Measurements from ENCODE around the gene SRGAP3.

The SRGAP3 gene

DNA sequence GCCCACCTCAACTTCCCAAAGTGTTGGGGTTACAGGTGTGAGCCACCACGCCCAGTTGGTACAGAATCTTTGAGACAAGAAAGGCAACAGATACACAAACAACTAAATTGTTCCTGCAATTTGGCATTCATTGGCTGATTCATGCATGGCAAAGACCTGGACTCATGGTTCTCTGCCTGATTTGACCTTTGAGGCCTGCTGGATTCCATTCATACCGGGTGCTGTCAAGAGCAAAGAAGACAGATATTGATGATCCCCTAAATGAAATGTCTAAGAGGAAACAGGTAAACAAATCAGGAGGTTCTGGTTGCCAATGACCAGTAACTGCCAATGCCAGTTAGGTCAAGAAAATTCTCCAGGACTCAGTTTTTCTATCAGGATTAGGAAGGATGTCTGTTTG, 242.2 kb downstream of the SRGAP3 start:
- no peak overlapping the region for H3K27ac ChIP-seq (ENCODE audit: extremely low read depth, low read depth, low read length)
- ChIA-PET CTCF (no interaction called here), POLR2A (no interaction called here)
- no peak for TF ChIP-seq ZNF707 (tag by site-specific recombination; IDR thresholded peaks at IDR 0.05)
- no peak for TF ChIP-seq ZNF2 (tag by site-specific recombination; IDR thresholded peaks at IDR 0.05)
- TF ChIP-seq ZNF558 (tag by site-specific recombination; IDR thresholded peaks at IDR 0.05) = no peak
- no peak for TF ChIP-seq ZNF391 (tag by site-specific recombination; IDR thresholded peaks at IDR 0.05; ENCODE audit: borderline replicate concordance, low read depth)
- TF ChIP-seq ZNF561 (tag by site-specific recombination; IDR thresholded peaks at IDR 0.05; ENCODE audit: borderline replicate concordance) = no peak
- TF ChIP-seq, protein P1, sequence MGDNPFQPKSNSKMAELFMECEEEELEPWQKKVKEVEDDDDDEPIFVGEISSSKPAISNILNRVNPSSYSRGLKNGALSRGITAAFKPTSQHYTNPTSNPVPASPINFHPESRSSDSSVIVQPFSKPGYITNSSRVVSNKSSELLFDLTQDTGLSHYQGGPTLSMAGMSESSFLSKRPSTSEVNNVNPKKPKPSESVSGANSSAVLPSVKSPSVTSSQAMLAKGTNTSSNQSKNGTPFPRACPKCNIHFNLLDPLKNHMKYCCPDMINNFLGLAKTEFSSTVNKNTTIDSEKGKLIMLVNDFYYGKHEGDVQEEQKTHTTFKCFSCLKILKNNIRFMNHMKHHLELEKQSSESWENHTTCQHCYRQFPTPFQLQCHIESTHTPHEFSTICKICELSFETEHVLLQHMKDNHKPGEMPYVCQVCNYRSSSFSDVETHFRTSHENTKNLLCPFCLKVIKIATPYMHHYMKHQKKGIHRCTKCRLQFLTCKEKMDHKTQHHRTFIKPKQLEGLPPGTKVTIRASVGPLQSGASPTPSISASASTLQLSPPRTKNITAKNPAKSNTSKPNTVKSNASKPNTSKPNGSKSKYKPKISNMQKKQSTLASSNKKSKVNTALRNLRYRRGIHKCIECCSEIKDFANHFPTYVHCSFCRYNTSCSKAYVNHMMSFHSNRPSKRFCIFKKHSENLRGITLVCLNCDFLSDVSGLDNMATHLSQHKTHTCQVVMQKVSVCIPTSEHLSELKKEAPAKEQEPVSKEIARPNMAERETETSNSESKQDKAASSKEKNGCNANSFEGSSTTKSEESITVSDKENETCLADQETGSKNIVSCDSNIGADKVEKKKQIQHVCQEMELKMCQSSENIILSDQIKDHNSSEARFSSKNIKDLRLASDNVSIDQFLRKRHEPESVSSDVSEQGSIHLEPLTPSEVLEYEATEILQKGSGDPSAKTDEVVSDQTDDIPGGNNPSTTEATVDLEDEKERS (tag by site-specific recombination; IDR thresholded peaks at IDR 0.05) = no peak
- TF ChIP-seq MYNN (tag by site-specific recombination; IDR thresholded peaks at IDR 0.05; ENCODE audit: borderline replicate concordance) = no peak
- TF ChIP-seq, protein P2, sequence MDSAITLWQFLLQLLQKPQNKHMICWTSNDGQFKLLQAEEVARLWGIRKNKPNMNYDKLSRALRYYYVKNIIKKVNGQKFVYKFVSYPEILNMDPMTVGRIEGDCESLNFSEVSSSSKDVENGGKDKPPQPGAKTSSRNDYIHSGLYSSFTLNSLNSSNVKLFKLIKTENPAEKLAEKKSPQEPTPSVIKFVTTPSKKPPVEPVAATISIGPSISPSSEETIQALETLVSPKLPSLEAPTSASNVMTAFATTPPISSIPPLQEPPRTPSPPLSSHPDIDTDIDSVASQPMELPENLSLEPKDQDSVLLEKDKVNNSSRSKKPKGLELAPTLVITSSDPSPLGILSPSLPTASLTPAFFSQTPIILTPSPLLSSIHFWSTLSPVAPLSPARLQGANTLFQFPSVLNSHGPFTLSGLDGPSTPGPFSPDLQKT (IDR thresholded peaks at IDR 0.05; ENCODE audit: borderline replicate concordance, low read depth, low read length) = no peak
- no peak for TF ChIP-seq ZNF654 (tag by site-specific recombination; IDR thresholded peaks at IDR 0.05; ENCODE audit: low read depth)
- TF ChIP-seq, protein P3, sequence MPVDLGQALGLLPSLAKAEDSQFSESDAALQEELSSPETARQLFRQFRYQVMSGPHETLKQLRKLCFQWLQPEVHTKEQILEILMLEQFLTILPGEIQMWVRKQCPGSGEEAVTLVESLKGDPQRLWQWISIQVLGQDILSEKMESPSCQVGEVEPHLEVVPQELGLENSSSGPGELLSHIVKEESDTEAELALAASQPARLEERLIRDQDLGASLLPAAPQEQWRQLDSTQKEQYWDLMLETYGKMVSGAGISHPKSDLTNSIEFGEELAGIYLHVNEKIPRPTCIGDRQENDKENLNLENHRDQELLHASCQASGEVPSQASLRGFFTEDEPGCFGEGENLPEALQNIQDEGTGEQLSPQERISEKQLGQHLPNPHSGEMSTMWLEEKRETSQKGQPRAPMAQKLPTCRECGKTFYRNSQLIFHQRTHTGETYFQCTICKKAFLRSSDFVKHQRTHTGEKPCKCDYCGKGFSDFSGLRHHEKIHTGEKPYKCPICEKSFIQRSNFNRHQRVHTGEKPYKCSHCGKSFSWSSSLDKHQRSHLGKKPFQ (tag by site-specific recombination; IDR thresholded peaks at IDR 0.05) = no peak
- no peak for TF ChIP-seq EGR2 (tag by site-specific recombination; IDR thresholded peaks at IDR 0.05; ENCODE audit: low read depth)
- TF ChIP-seq, protein P4, sequence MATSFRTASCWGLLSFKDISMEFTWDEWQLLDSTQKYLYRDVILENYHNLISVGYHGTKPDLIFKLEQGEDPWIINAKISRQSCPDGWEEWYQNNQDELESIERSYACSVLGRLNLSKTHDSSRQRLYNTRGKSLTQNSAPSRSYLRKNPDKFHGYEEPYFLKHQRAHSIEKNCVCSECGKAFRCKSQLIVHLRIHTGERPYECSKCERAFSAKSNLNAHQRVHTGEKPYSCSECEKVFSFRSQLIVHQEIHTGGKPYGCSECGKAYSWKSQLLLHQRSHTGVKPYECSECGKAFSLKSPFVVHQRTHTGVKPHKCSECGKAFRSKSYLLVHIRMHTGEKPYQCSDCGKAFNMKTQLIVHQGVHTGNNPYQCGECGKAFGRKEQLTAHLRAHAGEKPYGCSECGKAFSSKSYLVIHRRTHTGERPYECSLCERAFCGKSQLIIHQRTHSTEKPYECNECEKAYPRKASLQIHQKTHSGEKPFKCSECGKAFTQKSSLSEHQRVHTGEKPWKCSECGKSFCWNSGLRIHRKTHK (tag by site-specific recombination; IDR thresholded peaks at IDR 0.05) = no peak
- TF ChIP-seq ZNF76 (tag by site-specific recombination; IDR thresholded peaks at IDR 0.05; ENCODE audit: borderline replicate concordance, low read depth) = no peak
- TF ChIP-seq, protein P5, sequence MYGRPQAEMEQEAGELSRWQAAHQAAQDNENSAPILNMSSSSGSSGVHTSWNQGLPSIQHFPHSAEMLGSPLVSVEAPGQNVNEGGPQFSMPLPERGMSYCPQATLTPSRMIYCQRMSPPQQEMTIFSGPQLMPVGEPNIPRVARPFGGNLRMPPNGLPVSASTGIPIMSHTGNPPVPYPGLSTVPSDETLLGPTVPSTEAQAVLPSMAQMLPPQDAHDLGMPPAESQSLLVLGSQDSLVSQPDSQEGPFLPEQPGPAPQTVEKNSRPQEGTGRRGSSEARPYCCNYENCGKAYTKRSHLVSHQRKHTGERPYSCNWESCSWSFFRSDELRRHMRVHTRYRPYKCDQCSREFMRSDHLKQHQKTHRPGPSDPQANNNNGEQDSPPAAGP (tag by site-specific recombination; IDR thresholded peaks at IDR 0.05) = no peak
- no peak for TF ChIP-seq ZNF248 (tag by site-specific recombination; IDR thresholded peaks at IDR 0.05)
- no peaks in the 10 kb centered on the region for H3K9me3 ChIP-seq (ENCODE audit: control insufficient read depth, insufficient read depth, low read depth, low read length)
- no peaks in the 10 kb centered on the region for H3K36me3 ChIP-seq (ENCODE audit: control insufficient read depth in 2 of 2, insufficient read depth in 1 of 2, low read length in 2 of 2)
- no peak overlapping the region for H3K4me3 ChIP-seq (ENCODE audit: low read depth, low read length)
- H3K4me1 ChIP-seq (ENCODE audit: control insufficient read depth, insufficient read depth, low read length) = no peaks in the 10 kb centered on the region

DNA sequence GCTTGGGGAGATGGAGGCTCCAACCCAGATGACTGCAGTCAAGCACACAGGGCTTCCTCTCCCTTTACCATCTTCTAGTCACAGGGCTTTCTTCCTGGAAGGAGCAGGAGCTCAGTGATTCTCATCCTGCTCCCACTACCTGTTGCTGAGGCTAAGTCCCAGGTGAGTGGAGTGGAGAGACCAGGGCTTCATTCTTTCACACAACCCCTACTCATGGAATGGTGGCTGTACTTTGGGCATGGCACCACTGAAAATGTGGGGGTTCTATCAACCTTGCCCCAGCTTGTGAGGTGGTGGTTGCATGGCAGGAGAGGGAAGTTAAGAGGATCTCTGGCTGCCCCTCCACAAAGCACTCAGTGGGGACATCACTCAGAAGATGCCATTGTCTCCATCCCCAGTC, 249.4 kb downstream of the SRGAP3 start:
- Histone ChIP-seq H3K27ac (ENCODE audit: extremely low read depth, low read depth, low read length) (no peak overlapping the region), H3K4me3 (ENCODE audit: low read depth, low read length) (no peak overlapping the region), H3K36me3 (ENCODE audit: control insufficient read depth in 2 of 2, insufficient read depth in 1 of 2, low read length in 2 of 2) (no peaks in the 10 kb centered on the region), H3K4me1 (ENCODE audit: control insufficient read depth, insufficient read depth, low read length) (no peaks in the 10 kb centered on the region), H3K9me3 (ENCODE audit: control insufficient read depth, insufficient read depth, low read depth, low read length) (no peaks in the 10 kb centered on the region)
- TF ChIP-seq PRDM1 (tag by site-specific recombination; IDR thresholded peaks at IDR 0.05) (no peak), SCRT2 (tag by site-specific recombination; IDR thresholded peaks at IDR 0.05) (peak; percentile 74)
- POLR2A ChIA-PET = no interaction called here
- CTCF ChIA-PET = interaction anchor here (0.7 to 1.5 kb wide), 2 partner anchors 12 to 192 kb away, joined by 6 to 7 read pairs; no protein-coding TSS in a partner anchor
